Measurements from ENCODE around the gene AFF4.

Gene AFF4

GRCh38 chr5:132916086-132916485 is 47.3 kb downstream of the AFF4 start:
- no peak for DNase-seq (ENCODE audit: extremely low read depth, low read depth)
- TF ChIP-seq CTCF (IDR thresholded peaks at IDR 0.05; ENCODE audit: low read depth, low read length): no peak

- no peak for DNase-seq (ENCODE audit: extremely low read depth, low read depth)
Observed at GRCh38 chr5:132915681-132916080, 47.8 kb downstream of the AFF4 start.

GRCh38 chr5:132909702-132910101 is 53.7 kb downstream of the AFF4 start:
- TF ChIP-seq CTCF (IDR thresholded peaks at IDR 0.05; ENCODE audit: low read depth, low read length): no peak
- DNase-seq (ENCODE audit: extremely low read depth, low read depth): no peak

More at GRCh38 chr5:132915681-132916080, 47.8 kb downstream of the AFF4 start:
- TF ChIP-seq CTCF (IDR thresholded peaks at IDR 0.05; ENCODE audit: low read depth, low read length): no peak

GRCh38 chr5:132907161-132907560 is 56.3 kb downstream of the AFF4 start:
- DNase-seq (ENCODE audit: extremely low read depth, low read depth): no peak
- TF ChIP-seq CTCF (IDR thresholded peaks at IDR 0.05; ENCODE audit: low read depth, low read length): no peak

- no peak for DNase-seq (ENCODE audit: extremely low read depth, low read depth)
- no peak for TF ChIP-seq CTCF (IDR thresholded peaks at IDR 0.05; ENCODE audit: low read depth, low read length)
Observed at GRCh38 chr5:132905938-132906337, 57.5 kb downstream of the AFF4 start.

- no peak for TF ChIP-seq CTCF (IDR thresholded peaks at IDR 0.05; ENCODE audit: low read depth, low read length)
- no peak for DNase-seq (ENCODE audit: extremely low read depth, low read depth)
Observed at GRCh38 chr5:132901730-132902129, 61.7 kb downstream of the AFF4 start.

GRCh38 chr5:132901036-132901435 is 62.4 kb downstream of the AFF4 start:
- no peak for DNase-seq (ENCODE audit: extremely low read depth, low read depth)
- TF ChIP-seq CTCF (IDR thresholded peaks at IDR 0.05; ENCODE audit: low read depth, low read length): no peak
